ENCODE results near the gene BRD4.

Gene BRD4

GRCh38 chr19:15371786-15372380 is 39.5 kb upstream of the BRD4 start:
- ChIA-PET CTCF (interaction anchor here (1.2 kb wide), 1 partner anchor 8 kb away, joined by 3 read pairs; no protein-coding TSS in a partner anchor), POLR2A (interaction anchor here (0.6 to 0.7 kb wide), 2 partner anchors 38 to 117 kb away, joined by 3 read pairs; no protein-coding TSS in a partner anchor)
- DNase-seq (ENCODE audit: extremely low spot score): no peak
- no peak for TF ChIP-seq CTCF (IDR thresholded peaks at IDR 0.05; ENCODE audit: control extremely low read depth, extremely low read depth, low read depth, missing control alignments)

DNA sequence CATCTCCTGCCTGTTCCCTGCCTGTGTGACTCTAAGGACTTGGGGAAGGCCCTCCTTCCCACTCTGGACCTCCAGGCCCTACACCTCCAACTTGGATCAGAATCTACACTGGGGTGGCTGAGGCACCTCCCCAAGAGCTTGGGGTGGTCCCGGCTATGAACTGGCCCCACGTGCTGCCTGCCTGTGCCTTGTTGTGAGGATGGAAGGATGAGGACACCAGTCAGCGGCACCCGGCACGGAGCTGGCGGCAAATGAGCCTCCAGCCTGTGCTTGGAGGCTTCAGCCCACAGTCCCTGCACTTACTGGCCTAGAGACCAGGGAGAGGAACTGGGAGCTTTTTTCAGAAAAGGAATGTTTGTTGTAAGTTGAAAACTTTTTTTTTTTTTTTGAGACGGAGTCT is 38.8 kb upstream of the BRD4 start:
- POLR2A ChIA-PET: interaction anchor here (0.5 to 0.7 kb wide), 2 partner anchors 61 to 116 kb away, joined by 3 to 5 read pairs; no protein-coding TSS in a partner anchor
- no peak for TF ChIP-seq CTCF (IDR thresholded peaks at IDR 0.05; ENCODE audit: control extremely low read depth, extremely low read depth, low read depth, missing control alignments)
- CTCF ChIA-PET: interaction anchor here (0.8 to 1.2 kb wide), 2 partner anchors 9 to 15 kb away, joined by 3 read pairs; no protein-coding TSS in a partner anchor

GRCh38 chr19:15369594-15369891 is 37.2 kb upstream of the BRD4 start:
- no peak for TF ChIP-seq CTCF (IDR thresholded peaks at IDR 0.05; ENCODE audit: control extremely low read depth, extremely low read depth, low read depth, missing control alignments)
- DNase-seq (ENCODE audit: extremely low spot score): no peak
- CTCF ChIA-PET: no interaction called here
- POLR2A ChIA-PET: no interaction called here

More for the DNA sequence above, 38.8 kb upstream of the BRD4 start:
- DNase-seq (ENCODE audit: extremely low spot score): no peak

- no peak for TF ChIP-seq CTCF (IDR thresholded peaks at IDR 0.05; ENCODE audit: control extremely low read depth, extremely low read depth, low read depth, missing control alignments)
- POLR2A ChIA-PET: interaction anchor here (0.5 kb wide), 1 partner anchor 35 kb away, joined by 4 read pairs; no protein-coding TSS in a partner anchor
- DNase-seq (ENCODE audit: extremely low spot score): no peak
- CTCF ChIA-PET: interaction anchor here (1.0 kb wide), 1 partner anchor 7 kb away, joined by 3 read pairs; no protein-coding TSS in a partner anchor
These were observed 36.7 kb upstream of the BRD4 start for GRCh38 chr19:15368798-15369593.

DNA sequence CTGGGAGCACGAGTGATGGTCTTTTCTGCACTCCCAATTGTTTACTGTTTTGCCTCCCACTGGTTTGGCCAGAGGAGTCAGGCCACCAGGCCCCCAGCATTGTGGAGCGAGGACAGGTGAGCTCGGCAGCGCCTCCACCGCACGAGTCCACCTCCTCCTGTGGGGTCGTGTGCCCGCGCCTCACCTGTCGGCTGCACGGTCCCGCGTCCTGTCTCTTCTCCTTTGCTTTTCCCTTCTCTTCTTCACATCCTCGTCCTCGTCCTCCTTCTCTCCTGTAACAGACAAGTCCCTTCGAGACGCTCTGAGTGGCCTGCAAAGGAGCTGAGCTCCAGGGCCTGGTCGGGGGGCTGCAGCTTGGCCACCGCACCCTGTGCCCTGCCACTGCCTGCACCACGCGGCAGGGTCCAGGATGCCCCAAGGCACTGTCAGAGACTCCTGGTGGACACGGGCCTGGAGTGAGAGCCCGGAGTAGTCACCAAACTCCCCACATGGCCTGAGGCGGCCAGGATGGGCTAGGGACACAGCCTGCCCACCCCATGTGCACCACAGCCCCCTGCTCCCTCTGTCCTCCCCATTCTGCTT is 35.8 kb upstream of the BRD4 start:
- ChIA-PET POLR2A (interaction anchor here (0.9 kb wide), 1 partner anchor 9 kb away, joined by 3 read pairs; no protein-coding TSS in a partner anchor), CTCF (interaction anchor here (1.0 kb wide), 1 partner anchor 8 kb away, joined by 3 read pairs; no protein-coding TSS in a partner anchor)
- no peak for TF ChIP-seq CTCF (IDR thresholded peaks at IDR 0.05; ENCODE audit: control extremely low read depth, extremely low read depth, low read depth, missing control alignments)

GRCh38 chr19:15367439-15367838 is 35.1 kb upstream of the BRD4 start:
- CTCF ChIA-PET: no interaction called here
- DNase-seq (ENCODE audit: extremely low spot score): no peak
- POLR2A ChIA-PET: interaction anchor here (0.9 kb wide), 1 partner anchor 10 kb away, joined by 3 read pairs; no protein-coding TSS in a partner anchor
- no peak for TF ChIP-seq CTCF (IDR thresholded peaks at IDR 0.05; ENCODE audit: control extremely low read depth, extremely low read depth, low read depth, missing control alignments)

More for the DNA sequence above, 35.8 kb upstream of the BRD4 start:
- no peak for DNase-seq (ENCODE audit: extremely low spot score)
